Fibroblast of lung (primary cell): ENCODE measurements around the gene MUC6.

Experiments used
- EZH2 ChIP-seq: IDR thresholded peaks from 2 replicates; pipeline ENCODE4 v1.5.1; 2012; ENCODE audit warnings: low read length, control low read depth, mild to moderate bottlenecking; ENCODE audit errors: missing control alignments
- TF ChIP-seq, protein P1 (sequence below), 2 donors: IDR thresholded peaks in 1 of 2; conservative IDR thresholded peaks in 1 of 2; 1 replicate in 1 of 2; 2 replicates in 1 of 2; pipeline ENCODE4 v1.5.1; 2011 to 2012; ENCODE audit warnings: low read length in 2 of 2, control low read depth in 1 of 2, inconsistent platforms in 1 of 2, low read depth in 1 of 2, mild to moderate bottlenecking in 1 of 2

DNA sequence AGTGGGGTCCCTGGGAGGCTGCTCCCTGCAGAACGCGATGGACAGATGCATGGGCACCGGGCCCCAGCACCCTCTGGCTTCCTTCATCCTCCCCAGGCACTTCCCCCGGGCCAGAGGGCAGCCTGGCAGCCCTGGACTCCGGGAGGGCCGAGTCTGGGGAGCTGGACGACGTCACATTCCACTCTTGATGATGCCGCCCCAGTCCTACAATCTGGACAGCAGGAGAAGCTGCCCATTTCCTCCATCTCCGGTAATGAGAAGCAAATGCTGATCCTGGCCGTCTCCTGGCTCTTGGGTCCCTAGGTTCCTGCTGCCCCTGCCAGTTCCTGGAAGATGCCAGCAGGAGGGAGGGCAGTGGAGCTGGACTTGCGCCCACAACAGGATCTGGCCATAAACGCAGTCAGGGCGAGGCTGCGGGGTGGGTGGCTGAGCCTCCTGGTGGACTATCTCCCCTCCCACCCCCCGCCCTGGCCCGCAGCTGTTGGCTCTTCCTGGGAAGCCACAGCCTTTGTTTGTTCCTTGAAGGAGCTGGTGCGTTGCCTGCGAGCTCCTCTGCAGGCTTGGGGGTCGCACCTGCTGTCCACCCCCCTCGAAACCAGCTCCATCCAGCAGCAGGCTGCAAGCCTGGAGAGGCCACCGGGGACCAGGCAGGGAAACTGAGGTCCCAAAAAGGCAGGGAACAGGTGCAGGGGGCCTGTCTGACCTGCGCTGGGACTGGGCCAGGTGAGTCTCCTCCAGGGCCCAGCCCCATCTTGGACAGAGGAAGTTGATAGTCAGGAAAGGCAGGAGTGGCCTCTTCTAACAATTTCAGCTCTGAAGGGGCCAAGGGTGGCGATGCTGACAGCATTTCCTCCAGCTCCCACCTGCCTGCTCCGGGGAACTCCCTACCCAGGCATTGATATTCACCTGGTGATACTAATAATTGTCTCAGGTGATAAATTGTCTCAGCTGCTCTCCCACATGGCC is 17.9 kb upstream of the MUC6 start:
- TF ChIP-seq, protein P1, sequence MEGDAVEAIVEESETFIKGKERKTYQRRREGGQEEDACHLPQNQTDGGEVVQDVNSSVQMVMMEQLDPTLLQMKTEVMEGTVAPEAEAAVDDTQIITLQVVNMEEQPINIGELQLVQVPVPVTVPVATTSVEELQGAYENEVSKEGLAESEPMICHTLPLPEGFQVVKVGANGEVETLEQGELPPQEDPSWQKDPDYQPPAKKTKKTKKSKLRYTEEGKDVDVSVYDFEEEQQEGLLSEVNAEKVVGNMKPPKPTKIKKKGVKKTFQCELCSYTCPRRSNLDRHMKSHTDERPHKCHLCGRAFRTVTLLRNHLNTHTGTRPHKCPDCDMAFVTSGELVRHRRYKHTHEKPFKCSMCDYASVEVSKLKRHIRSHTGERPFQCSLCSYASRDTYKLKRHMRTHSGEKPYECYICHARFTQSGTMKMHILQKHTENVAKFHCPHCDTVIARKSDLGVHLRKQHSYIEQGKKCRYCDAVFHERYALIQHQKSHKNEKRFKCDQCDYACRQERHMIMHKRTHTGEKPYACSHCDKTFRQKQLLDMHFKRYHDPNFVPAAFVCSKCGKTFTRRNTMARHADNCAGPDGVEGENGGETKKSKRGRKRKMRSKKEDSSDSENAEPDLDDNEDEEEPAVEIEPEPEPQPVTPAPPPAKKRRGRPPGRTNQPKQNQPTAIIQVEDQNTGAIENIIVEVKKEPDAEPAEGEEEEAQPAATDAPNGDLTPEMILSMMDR (conservative IDR thresholded peaks at IDR 0.05 in 1 of 2, IDR thresholded peaks at IDR 0.05 in 1 of 2; ENCODE audit: low read depth in 1 of 2, low read length in 2 of 2), result no peak
- no peak for TF ChIP-seq EZH2
